NCI-H524 treated with DMSO at 0.1 percent for 48 hours (cell line): ENCODE data around the gene TWF1.
"Not testable (repeated sequence)": the region's sequence is repeated elsewhere in the genome, so short reads cannot be mapped to it uniquely, and the experiment has no call there.

Source experiments
- DNase-seq: peaks from one replicate; lab custom pipeline; 2025; lab: John Stamatoyannopoulos, UW

TWF1 gene

GRCh38 chr12:43805860-43806736, at the start of gene TWF1:
Gene TWF1 (minus strand): TSS chr12:43806317. CDS start chr12:43806245, 72 bp downstream.
- DNase-seq, result peak; percentile 20

GRCh38 chr12:43852744-43853143, 46.6 kb upstream of the TWF1 start:
- no peak for DNase-seq

GRCh38 chr12:43848786-43849185, 42.7 kb upstream of the TWF1 start:
- no peak for DNase-seq

- DNase-seq, result no peak
These were observed 42.0 kb upstream of the TWF1 start for GRCh38 chr12:43848226-43848507.

GRCh38 chr12:43847425-43848225, 41.5 kb upstream of the TWF1 start:
- DNase-seq, result not testable (repeated sequence)

- DNase-seq, result no peak
These were observed 36.1 kb upstream of the TWF1 start for GRCh38 chr12:43842259-43842658.

- no peak for DNase-seq
These were observed 35.1 kb upstream of the TWF1 start for GRCh38 chr12:43841253-43841652.

- no peak for DNase-seq
These were observed 34.2 kb upstream of the TWF1 start for GRCh38 chr12:43840338-43840737.

GRCh38 chr12:43836475-43836989, 30.4 kb upstream of the TWF1 start:
- DNase-seq, result no peak

GRCh38 chr12:43835656-43836474, 29.7 kb upstream of the TWF1 start, which contains the start of gene TMEM117:
Gene TMEM117 (plus strand): TSS chr12:43836081.
- no peak for DNase-seq

GRCh38 chr12:43835264-43835655, 29.1 kb upstream of the TWF1 start:
- DNase-seq, result no peak

GRCh38 chr12:43832463-43833168, 26.5 kb upstream of the TWF1 start:
- DNase-seq, result no peak

- DNase-seq, result no peak
These were observed 21.0 kb upstream of the TWF1 start for GRCh38 chr12:43827093-43827492.

GRCh38 chr12:43826681-43827080, 20.6 kb upstream of the TWF1 start:
- no peak for DNase-seq

- DNase-seq, result no peak
These were observed 18.2 kb upstream of the TWF1 start for GRCh38 chr12:43824207-43824775.

GRCh38 chr12:43816168-43816567, 10.1 kb upstream of the TWF1 start:
- no peak for DNase-seq

GRCh38 chr12:43815416-43815815, 9.3 kb upstream of the TWF1 start:
- DNase-seq, result no peak

- DNase-seq, result no peak
These were observed 6.8 kb upstream of the TWF1 start for GRCh38 chr12:43812926-43813325.

GRCh38 chr12:43812057-43812456, 5.9 kb upstream of the TWF1 start:
- no peak for DNase-seq

GRCh38 chr12:43807386-43807785, 1.3 kb upstream of the TWF1 start:
- DNase-seq, result no peak

- DNase-seq, result no peak
These were observed 588 bp upstream of the TWF1 start for GRCh38 chr12:43806737-43807072.
